ENCODE data around the gene PLPP1. TPM values are rescaled to one million over a fixed set of nuclear protein-coding genes. Genes with fewer than 3 reads are reported as not detected.

Gene PLPP1
- total RNA-seq, 1 experiment from 2014 or later: 7.5 TPM

DNA sequence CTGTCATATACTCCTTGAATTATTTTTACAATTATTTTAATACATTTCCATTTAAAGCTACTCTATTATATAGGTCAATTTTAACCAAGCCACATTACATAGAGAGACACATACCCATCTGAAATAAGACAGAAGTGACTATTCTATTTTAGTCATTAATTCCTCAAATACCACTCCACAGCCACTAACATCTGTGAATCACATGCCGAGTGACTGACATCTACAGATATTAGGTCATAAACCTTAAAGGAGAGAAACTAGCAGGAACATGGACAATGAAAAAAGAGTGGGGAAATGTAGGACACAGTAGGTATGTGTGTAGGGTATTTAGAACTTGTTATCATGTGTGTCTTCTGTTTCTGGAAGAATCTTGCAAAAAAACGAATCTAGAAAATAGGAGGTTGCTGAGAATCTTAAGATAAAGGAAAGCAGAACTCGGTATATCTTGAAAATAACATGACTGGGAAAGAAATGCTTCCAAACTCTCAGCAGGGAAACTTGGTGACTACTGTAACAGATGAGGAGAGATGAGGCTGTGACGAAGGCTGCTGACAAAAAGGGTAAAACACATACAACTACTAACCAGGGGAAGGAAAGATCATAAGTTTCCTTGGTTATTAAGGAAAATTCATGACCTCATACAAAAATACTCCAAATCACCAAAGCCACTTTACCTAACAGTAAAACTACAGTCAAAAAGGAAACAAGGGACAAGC lies 84.6 kb downstream of the PLPP1 start:
- intact Hi-C loops (cut with micrococcal nuclease): no loop called here
- no peak for DNase-seq (ENCODE audit: unreplicated experiment)
- peaks cover 13% of the 10 kb centered on the region for H3K36me3 Mint-ChIP-seq (ENCODE audit: insufficient read depth, unreplicated experiment)
- H3K27ac Mint-ChIP-seq (ENCODE audit: low read depth, unreplicated experiment): no peak overlapping the region
- no peaks in the 10 kb centered on the region for H3K27me3 Mint-ChIP-seq (ENCODE audit: insufficient read depth, unreplicated experiment)
- CTCF ChIA-PET: interaction anchor here (0.6 to 1.3 kb wide), 2 partner anchors 18 to 44 kb away, joined by 3 read pairs; no protein-coding TSS in a partner anchor
- no peak overlapping the region for H3K4me3 Mint-ChIP-seq (ENCODE audit: unreplicated experiment)
- BruUV-seq (replicated peaks): no TSS peak
- no peak for TF ChIP-seq CTCF (IDR thresholded peaks at IDR 0.05; ENCODE audit: unreplicated experiment)
- no peaks in the 10 kb centered on the region for H3K9me3 Mint-ChIP-seq (ENCODE audit: unreplicated experiment)
- no peaks in the 10 kb centered on the region for H3K4me1 Mint-ChIP-seq (ENCODE audit: insufficient read depth, unreplicated experiment)
- POLR2A ChIA-PET: interaction anchor here (0.7 kb wide), 1 partner anchor 22 kb away, joined by 3 read pairs; no protein-coding TSS in a partner anchor

DNA sequence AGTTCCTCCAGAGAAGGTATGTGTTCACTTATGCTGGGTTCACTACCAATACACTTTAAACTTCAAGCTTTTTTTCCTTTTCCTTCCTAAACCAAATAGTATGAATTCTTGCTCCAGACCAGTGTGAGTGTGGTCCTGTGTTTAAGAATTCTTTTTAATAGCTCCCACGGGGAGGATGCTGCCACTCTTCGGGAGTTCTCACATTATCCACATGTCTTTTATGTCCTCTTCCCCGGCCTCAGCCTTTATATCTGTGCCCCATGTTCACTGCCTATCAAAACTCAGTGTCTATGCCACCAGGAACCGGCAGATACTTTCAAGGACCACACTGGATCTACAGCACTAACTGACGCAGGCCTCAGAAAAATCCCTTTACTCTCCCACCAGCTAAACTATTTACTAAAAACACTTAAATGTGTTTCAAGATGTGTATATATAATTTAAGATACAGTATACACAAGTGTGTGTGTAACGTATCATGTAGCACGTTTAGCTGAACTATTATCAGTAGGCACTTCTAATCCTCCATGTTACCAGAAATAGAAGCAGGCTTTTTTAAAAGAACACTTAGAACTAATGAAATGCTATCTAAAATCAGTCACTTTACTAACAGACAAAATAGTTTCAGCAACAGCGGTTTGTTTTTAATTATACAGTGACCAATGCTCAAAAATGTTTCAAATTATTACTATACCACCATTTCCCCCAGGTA lies 88.0 kb downstream of the PLPP1 start:
- DNase-seq (ENCODE audit: unreplicated experiment): no peak
- CTCF ChIA-PET: interaction anchor here (0.6 to 0.9 kb wide), 2 partner anchors 45 to 103 kb away, joined by 3 to 4 read pairs; no protein-coding TSS in a partner anchor
- TF ChIP-seq CTCF (IDR thresholded peaks at IDR 0.05; ENCODE audit: unreplicated experiment): no peak
- POLR2A ChIA-PET: interaction anchor here (0.7 kb wide), 1 partner anchor 8 kb away, joined by 3 read pairs; no protein-coding TSS in a partner anchor
- Mint-ChIP-seq H3K4me3 (ENCODE audit: unreplicated experiment) (no peak overlapping the region), H3K36me3 (ENCODE audit: insufficient read depth, unreplicated experiment) (peaks cover 6% of the 10 kb centered on the region), H3K27ac (ENCODE audit: low read depth, unreplicated experiment) (no peak overlapping the region), H3K9me3 (ENCODE audit: unreplicated experiment) (no peaks in the 10 kb centered on the region), H3K27me3 (ENCODE audit: insufficient read depth, unreplicated experiment) (no peaks in the 10 kb centered on the region), H3K4me1 (ENCODE audit: insufficient read depth, unreplicated experiment) (no peaks in the 10 kb centered on the region)
- BruUV-seq (replicated peaks): no TSS peak
- intact Hi-C loops (cut with micrococcal nuclease): no loop called here

DNA sequence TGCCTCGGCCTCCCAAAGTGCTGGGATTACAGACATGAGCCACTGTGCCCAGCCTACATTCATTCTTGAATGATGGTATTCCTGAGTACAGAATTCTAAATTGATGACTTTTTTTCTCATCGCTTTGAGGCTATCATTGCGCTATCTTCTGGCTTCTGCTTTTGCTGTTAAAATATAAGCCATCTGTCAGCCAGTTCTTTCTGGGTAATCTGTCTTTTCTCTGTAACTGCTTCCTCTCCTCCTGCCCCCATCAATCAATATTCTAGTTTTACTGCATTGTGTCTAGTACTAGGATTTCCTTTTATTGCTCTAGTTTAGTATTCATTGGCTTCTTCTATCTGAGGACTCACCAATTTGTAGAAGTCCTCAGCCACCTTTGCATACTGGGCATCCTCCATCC lies 89.0 kb downstream of the PLPP1 start:
- Mint-ChIP-seq H3K36me3 (ENCODE audit: insufficient read depth, unreplicated experiment) (peaks cover under 1% of the 10 kb centered on the region), H3K9me3 (ENCODE audit: unreplicated experiment) (no peaks in the 10 kb centered on the region), H3K27ac (ENCODE audit: low read depth, unreplicated experiment) (no peak overlapping the region), H3K4me1 (ENCODE audit: insufficient read depth, unreplicated experiment) (no peaks in the 10 kb centered on the region), H3K4me3 (ENCODE audit: unreplicated experiment) (no peak overlapping the region), H3K27me3 (ENCODE audit: insufficient read depth, unreplicated experiment) (no peaks in the 10 kb centered on the region)
- POLR2A ChIA-PET: no interaction called here
- DNase-seq (ENCODE audit: unreplicated experiment): no peak
- CTCF ChIA-PET: interaction anchor here (0.5 kb wide), 1 partner anchor 8 kb away, joined by 3 read pairs; no protein-coding TSS in a partner anchor
- no peak for TF ChIP-seq CTCF (IDR thresholded peaks at IDR 0.05; ENCODE audit: unreplicated experiment)
- BruUV-seq (replicated peaks): no TSS peak
- intact Hi-C loops (cut with micrococcal nuclease): no loop called here

DNA sequence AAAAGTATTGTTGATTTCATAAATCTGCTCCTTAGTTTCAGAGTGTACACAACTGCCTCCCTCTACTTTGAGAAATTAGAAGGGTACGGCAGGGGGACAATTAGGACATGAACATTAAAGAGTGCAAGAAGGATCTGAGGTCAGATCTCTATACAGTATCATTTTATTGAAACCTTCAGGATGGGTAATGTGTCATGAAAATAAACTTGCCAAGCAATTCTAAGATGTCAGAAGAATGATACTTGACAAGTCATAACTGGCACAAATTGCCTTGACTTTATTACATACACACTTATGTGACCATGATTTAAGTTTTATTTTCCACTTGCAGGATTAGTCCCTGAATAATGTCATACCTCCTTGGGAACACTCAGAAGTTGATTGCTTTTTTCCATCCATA lies 92.8 kb downstream of the PLPP1 start:
- H3K36me3 Mint-ChIP-seq (ENCODE audit: insufficient read depth, unreplicated experiment): peaks cover 4% of the 10 kb centered on the region

More for the DNA sequence above, 92.8 kb downstream of the PLPP1 start:
- ChIA-PET CTCF (interaction anchor here (0.8 kb wide), 1 partner anchor 250 kb away, joined by 3 read pairs; no protein-coding TSS in a partner anchor), POLR2A (interaction anchor here (0.6 kb wide), 1 partner anchor 400 kb away, joined by 9 read pairs; no protein-coding TSS in a partner anchor)
- H3K27me3 Mint-ChIP-seq (ENCODE audit: insufficient read depth, unreplicated experiment): no peaks in the 10 kb centered on the region
- no peak for TF ChIP-seq CTCF (IDR thresholded peaks at IDR 0.05; ENCODE audit: unreplicated experiment)
- intact Hi-C loops (cut with micrococcal nuclease): no loop called here
- no peak for DNase-seq (ENCODE audit: unreplicated experiment)
- H3K27ac Mint-ChIP-seq (ENCODE audit: low read depth, unreplicated experiment): no peak overlapping the region
- peaks cover 17% of the 10 kb centered on the region for H3K4me1 Mint-ChIP-seq (ENCODE audit: insufficient read depth, unreplicated experiment)
- BruUV-seq (replicated peaks): no TSS peak
- no peak overlapping the region for H3K4me3 Mint-ChIP-seq (ENCODE audit: unreplicated experiment)
- no peaks in the 10 kb centered on the region for H3K9me3 Mint-ChIP-seq (ENCODE audit: unreplicated experiment)
